IMR-90 (cell line): Measurements from ENCODE around the gene KLHL25. TPM values are rescaled to one million over a fixed set of nuclear protein-coding genes. Genes with fewer than 3 reads are reported as not detected.

Source experiments
- ATAC-seq: fragments of 200-7000 bp; cut with Tn5 transposase; 2 replicates; pipeline ENCODE4 v1.9.1; 2020; ENCODE audit warnings: low read depth, mild to moderate bottlenecking, moderate library complexity
- BruUV-seq: library from RNA; stranded (reverse); fragments of 400-500 nt; replicated peaks from 2 replicates; lab custom pipeline; 2021; lab: Mats Ljungman, UMichigan
- CTCF ChIA-PET: fragments of 300-600 bp; formaldehyde crosslinking; extraction: SDS; loops from one replicate; lab custom pipeline; 2021; ENCODE audit warnings: antibody characterized with exemption; lab: Yijun Ruan, JAX
- POLR2A ChIA-PET: fragments of 300-600 bp; sonication (Branson Sonifier 250); formaldehyde crosslinking; loops from one replicate; lab custom pipeline; 2022; ENCODE audit warnings: antibody characterized with exemption; ENCODE audit not compliant: unreplicated experiment; lab: Charles Lee
- DNase-seq: peaks from one replicate; pipeline ENCODE4 v3.0.0; 2013
- H2AFZ ChIP-seq: replicated peaks from 2 replicates; pipeline ENCODE3; 2013; ENCODE audit warnings: low read length, mild to moderate bottlenecking; ENCODE audit not compliant: poor library complexity
- H2AK5ac ChIP-seq: 2 replicates; pipeline ENCODE4 v1.6.1; 2013; ENCODE audit warnings: low read depth, low read length, inconsistent platforms
- H2AK9ac ChIP-seq: replicated peaks from 2 replicates; pipeline ENCODE3; 2013; ENCODE audit warnings: mild to moderate bottlenecking, low read depth, low read length, moderate library complexity; ENCODE audit not compliant: poor library complexity
- H2BK120ac ChIP-seq: 2 replicates; pipeline ENCODE4 v1.6.1; 2013; ENCODE audit warnings: low read depth, low read length, inconsistent platforms
- H2BK15ac ChIP-seq: 3 replicates; pipeline ENCODE4 v1.6.1; 2013; ENCODE audit warnings: low read depth, low read length, inconsistent platforms
- H2BK20ac ChIP-seq: 2 replicates; pipeline ENCODE4 v1.6.1; 2013; ENCODE audit warnings: low read depth, mild to moderate bottlenecking, inconsistent platforms, low read length, moderate library complexity
- H2BK5ac ChIP-seq: 2 replicates; pipeline ENCODE4 v1.6.1; 2013; ENCODE audit warnings: mild to moderate bottlenecking, low read depth, low read length, inconsistent platforms; ENCODE audit not compliant: poor library complexity, severe bottlenecking
- H3K14ac ChIP-seq: replicated peaks from 2 replicates; pipeline ENCODE4 v1.6.1; 2013; ENCODE audit warnings: low read depth, low read length, inconsistent platforms
- H3K18ac ChIP-seq: 2 replicates; pipeline ENCODE4 v1.6.1; 2013; ENCODE audit warnings: low read depth, low read length, control low read depth
- H3K23ac ChIP-seq: 2 replicates; pipeline ENCODE4 v1.6.1; 2013; ENCODE audit warnings: low read depth, low read length, inconsistent platforms
- H3K27ac ChIP-seq: 2 replicates; pipeline ENCODE4 v1.5.1; 2013; ENCODE audit warnings: mild to moderate bottlenecking, control low read depth, low read length; ENCODE audit not compliant: insufficient read depth
- H3K27me3 ChIP-seq: 2 replicates; pipeline ENCODE4 v1.6.1; 2013; ENCODE audit warnings: low read length; ENCODE audit not compliant: control insufficient read depth, insufficient read depth
- H3K36me3 ChIP-seq: 2 replicates; pipeline ENCODE4 v1.6.1; 2013; ENCODE audit warnings: low read length, mixed read lengths; ENCODE audit not compliant: control insufficient read depth, insufficient read depth
- H3K4ac ChIP-seq: 2 replicates; pipeline ENCODE4 v1.6.1; 2013; ENCODE audit warnings: low read depth, low read length, inconsistent platforms
- H3K4me1 ChIP-seq: 2 replicates; pipeline ENCODE4 v1.6.1; 2013; ENCODE audit warnings: low read length, mixed read lengths; ENCODE audit not compliant: control insufficient read depth, insufficient read depth
- H3K4me2 ChIP-seq: 2 replicates; pipeline ENCODE4 v1.6.1; 2013; ENCODE audit warnings: low read depth, mild to moderate bottlenecking, control low read depth, low read length, moderate library complexity
- H3K4me3 ChIP-seq: 2 replicates; pipeline ENCODE4 v1.5.1; 2013; ENCODE audit warnings: low read depth, mild to moderate bottlenecking, control low read depth, low read length, moderate library complexity; ENCODE audit not compliant: insufficient read depth
- H3K56ac ChIP-seq: 2 replicates; pipeline ENCODE4 v1.6.1; 2013; ENCODE audit warnings: low read length, inconsistent platforms; ENCODE audit not compliant: insufficient read depth; ENCODE audit errors: extremely low read depth
- H3K79me1 ChIP-seq, 2 experiments: 2 replicates each; pipeline ENCODE4 v1.6.1; 2013; ENCODE audit warnings: low read length in 2 of 2, inconsistent platforms in 1 of 2, low read depth in 1 of 2
- H3K9ac ChIP-seq: 2 replicates; pipeline ENCODE4 v1.6.1; 2013; ENCODE audit warnings: low read depth, low read length, control low read depth
- H3K9me1 ChIP-seq: 2 replicates; pipeline ENCODE4 v1.6.1; 2013; ENCODE audit warnings: low read length, inconsistent platforms; ENCODE audit not compliant: insufficient read depth
- H3K9me3 ChIP-seq: 2 replicates; pipeline ENCODE4 v1.6.1; 2013; ENCODE audit warnings: low read length; ENCODE audit not compliant: control insufficient read depth, insufficient read depth
- H4K20me1 ChIP-seq: 2 replicates; pipeline ENCODE4 v1.6.1; 2013; ENCODE audit warnings: low read length, inconsistent platforms; ENCODE audit not compliant: insufficient read depth
- H4K5ac ChIP-seq: 2 replicates; pipeline ENCODE4 v1.6.1; 2013; ENCODE audit warnings: mild to moderate bottlenecking, low read depth, low read length, control low read depth
- H4K8ac ChIP-seq, 2 experiments: 2 replicates each; pipeline ENCODE4 v1.6.1; 2013; ENCODE audit warnings: low read depth in 2 of 2, low read length in 2 of 2, control low read depth in 1 of 2, inconsistent platforms in 1 of 2
- H4K91ac ChIP-seq: 2 replicates; pipeline ENCODE4 v1.6.1; 2013; ENCODE audit warnings: low read depth, low read length, inconsistent platforms; ENCODE audit not compliant: insufficient read depth
- FOS ChIP-seq: fragments of 150-350 bp; IDR thresholded peaks from 2 replicates; pipeline ENCODE4 v1.6.1; 2016; ENCODE audit warnings: low read depth, low read length
- MAZ ChIP-seq: IDR thresholded peaks from 2 replicates; pipeline ENCODE4 v1.6.1; 2012; ENCODE audit warnings: low read depth, mild to moderate bottlenecking, low read length, improper control_type of control experiment, moderate library complexity, borderline replicate concordance
- MXI1 ChIP-seq: IDR thresholded peaks from 2 replicates; pipeline ENCODE4 v1.6.1; 2012; ENCODE audit warnings: low read depth, mild to moderate bottlenecking, low read length, moderate library complexity, borderline replicate concordance
- NFE2L2 ChIP-seq: fragments of 150-350 bp; IDR thresholded peaks from 2 replicates; pipeline ENCODE4 v1.6.1; 2016; ENCODE audit warnings: low read depth, mild to moderate bottlenecking, low read length
- POLR2A ChIP-seq: IDR thresholded peaks from 2 replicates; pipeline ENCODE4 v1.6.1; 2012; ENCODE audit warnings: mild to moderate bottlenecking, low read depth, low read length
- RAD21 ChIP-seq: IDR thresholded peaks from 2 replicates; pipeline ENCODE4 v1.6.1; 2012; ENCODE audit warnings: low read length, improper control_type of control experiment
- RCOR1 ChIP-seq: IDR thresholded peaks from 2 replicates; pipeline ENCODE4 v1.6.1; 2012; ENCODE audit warnings: mild to moderate bottlenecking, low read length, improper control_type of control experiment; ENCODE audit not compliant: insufficient replicate concordance
- WGBS, 2 experiments: methylation state at CpG; one replicate each; pipeline versions ENCODE4 v1.1.5 to v1.1.7; 2013; ENCODE audit warnings: missing lambda C conversion rate in 2 of 2; ENCODE audit not compliant: insufficient read length in 1 of 2; ENCODE audit errors: extremely low coverage in 2 of 2; 5-methylcytosine and 5-hydroxymethylcytosine counted together
- dilution Hi-C: fragments of 300-500 bp; cut with HindIII; formaldehyde crosslinking; loops from one replicate; pipeline ENCODE4 v1.14.3; 2018; ENCODE audit warnings: low sequenced_read_pairs; ENCODE audit not compliant: unreplicated experiment
- in situ Hi-C: fragments of 300-500 bp; cut with MboI; formaldehyde crosslinking; loops from 3 replicates; pipeline ENCODE4 v1.14.3; 2019; ENCODE audit warnings: low sequenced_read_pairs, inconsistent platforms, mixed read lengths
- intact Hi-C: fragments of 100-400 bp; cut with micrococcal nuclease; formaldehyde crosslinking; loops from 2 replicates; pipeline ENCODE4 v1.10.0; 2022
- polyA plus RNA-seq, 3 experiments: library from polyadenylated mRNA; depleted of rRNA; stranded (reverse); fragments of >200 nt; gene quantifications; 2 replicates each; pipeline ENCODE4 v1.2.3, GENCODE V29; 2012; ENCODE audit warnings: low replicate concordance in 1 of 3
- total RNA-seq: library from RNA; depleted of rRNA; stranded (reverse); fragments of >200 nt; gene quantifications from 2 replicates; pipeline ENCODE4 v1.2.3, GENCODE V29; 2012
- TF ChIP-seq, protein P1 (sequence below): conservative IDR thresholded peaks from 2 replicates; pipeline ENCODE4 v1.5.1; 2012; ENCODE audit warnings: mild to moderate bottlenecking, low read depth, low read length, improper control_type of control experiment

KLHL25 gene
- total and polyA plus RNA-seq, 2 of the 4 experiments (the other 2 are of a cell fraction): 2.7 to 5.6 TPM

GRCh38 chr15:85780225-85780985 is 14.3 kb downstream of the KLHL25 start:
- dilution Hi-C loops: no loop called here
- Histone ChIP-seq H4K20me1 (peaks cover 23% of the 10 kb centered on the region), H3K27me3 (no peaks in the 10 kb centered on the region)

More at GRCh38 chr15:85780225-85780985, 14.3 kb downstream of the KLHL25 start:
- H2BK20ac ChIP-seq: no peak overlapping the region
- no peak for TF ChIP-seq POLR2A
- TF ChIP-seq, protein P1, sequence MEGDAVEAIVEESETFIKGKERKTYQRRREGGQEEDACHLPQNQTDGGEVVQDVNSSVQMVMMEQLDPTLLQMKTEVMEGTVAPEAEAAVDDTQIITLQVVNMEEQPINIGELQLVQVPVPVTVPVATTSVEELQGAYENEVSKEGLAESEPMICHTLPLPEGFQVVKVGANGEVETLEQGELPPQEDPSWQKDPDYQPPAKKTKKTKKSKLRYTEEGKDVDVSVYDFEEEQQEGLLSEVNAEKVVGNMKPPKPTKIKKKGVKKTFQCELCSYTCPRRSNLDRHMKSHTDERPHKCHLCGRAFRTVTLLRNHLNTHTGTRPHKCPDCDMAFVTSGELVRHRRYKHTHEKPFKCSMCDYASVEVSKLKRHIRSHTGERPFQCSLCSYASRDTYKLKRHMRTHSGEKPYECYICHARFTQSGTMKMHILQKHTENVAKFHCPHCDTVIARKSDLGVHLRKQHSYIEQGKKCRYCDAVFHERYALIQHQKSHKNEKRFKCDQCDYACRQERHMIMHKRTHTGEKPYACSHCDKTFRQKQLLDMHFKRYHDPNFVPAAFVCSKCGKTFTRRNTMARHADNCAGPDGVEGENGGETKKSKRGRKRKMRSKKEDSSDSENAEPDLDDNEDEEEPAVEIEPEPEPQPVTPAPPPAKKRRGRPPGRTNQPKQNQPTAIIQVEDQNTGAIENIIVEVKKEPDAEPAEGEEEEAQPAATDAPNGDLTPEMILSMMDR: no peak
- TF ChIP-seq RCOR1: no peak
- no peak for TF ChIP-seq MAZ
- no peak for TF ChIP-seq NFE2L2
- TF ChIP-seq MXI1: no peak
- TF ChIP-seq FOS: no peak
- no peak for TF ChIP-seq RAD21
- peaks cover 2% of the 10 kb centered on the region for H3K4me1 ChIP-seq
- no peak overlapping the region for H3K4me2 ChIP-seq
- H2AFZ ChIP-seq: no peak overlapping the region
- ChIA-PET POLR2A (no interaction called here), CTCF (no interaction called here)
- H2BK15ac ChIP-seq: no peak overlapping the region
- no peak overlapping the region for H2BK120ac ChIP-seq
- no peak overlapping the region for H2BK5ac ChIP-seq
- H3K4ac ChIP-seq: no peak overlapping the region
- H3K23ac ChIP-seq: no peak overlapping the region
- no peaks in the 10 kb centered on the region for H3K9me3 ChIP-seq
- H4K8ac ChIP-seq: no peak overlapping the region
- in situ Hi-C loops (no loop called here), intact Hi-C loops (no loop called here)
- no TSS peak for BruUV-seq
- H4K91ac ChIP-seq: no peak overlapping the region
- no peak overlapping the region for H3K9ac ChIP-seq
- no peak overlapping the region for H3K27ac ChIP-seq
- ATAC-seq: no peak
- no peak overlapping the region for H2AK5ac ChIP-seq
- no peak overlapping the region for H3K56ac ChIP-seq
- H4K5ac ChIP-seq: no peak overlapping the region
- no peak overlapping the region for H3K18ac ChIP-seq
- no peak for DNase-seq
- peaks cover 10% of the 10 kb centered on the region for H3K9me1 ChIP-seq
- H3K14ac ChIP-seq: no peak overlapping the region
- no peak overlapping the region for H2AK9ac ChIP-seq
- 0 out of 2 replicates have a peak, but pooled peaks cover 1% of the 10 kb centered on the region for H3K36me3 ChIP-seq
- H3K79me1 ChIP-seq: peaks cover 21 to 60% of the 10 kb centered on the region in 2 experiments
- H3K4me3 ChIP-seq: no peak overlapping the region
- WGBS, 2 experiments: 100% methylated on average over 1 of the region's 8 CpGs; no CpG with 5 or more reads in 1 of the 2 experiments
